Raji (cell line): ENCODE measurements around the gene RFXANK.

Experiments used
- POLR2A ChIP-seq: IDR thresholded peaks from 2 replicates; pipeline ENCODE4 v1.6.1; 2011; ENCODE audit warnings: low read depth, low read length, control low read depth; ENCODE audit not compliant: insufficient read depth

Gene RFXANK

DNA sequence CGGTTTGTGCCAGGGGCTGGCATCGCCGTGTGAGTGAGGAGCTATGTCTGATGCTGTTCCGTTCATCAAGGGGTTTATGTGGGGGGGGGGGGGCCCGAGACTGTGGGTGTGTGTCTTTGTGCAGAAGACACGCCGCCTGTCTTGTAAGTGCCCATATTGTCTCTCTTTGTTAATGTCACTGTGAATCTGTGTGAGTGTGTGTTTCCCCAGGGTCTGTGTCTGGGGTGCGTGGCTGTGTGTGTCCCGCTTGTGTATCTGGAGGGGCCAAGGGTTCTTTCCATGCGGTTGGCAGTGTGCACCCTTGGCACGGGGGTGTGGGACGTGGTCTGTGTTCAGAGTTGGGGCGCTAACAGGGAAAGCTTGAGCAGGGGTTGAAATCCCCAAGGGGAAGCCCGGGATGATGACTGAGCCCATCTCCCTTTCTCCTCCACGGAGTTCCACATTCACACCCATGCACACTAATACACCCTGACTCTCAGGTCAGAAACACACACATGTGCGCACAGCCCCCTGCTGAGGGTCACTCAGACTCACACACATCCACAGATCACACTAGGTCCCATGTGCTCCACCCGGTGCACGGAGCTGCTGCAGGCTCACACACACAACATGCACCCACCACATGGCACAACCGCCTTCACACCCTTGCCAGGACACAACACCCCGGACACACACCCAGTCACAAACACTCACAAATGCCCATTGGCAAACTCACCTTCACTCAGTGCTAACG lies 21.5 kb downstream of the RFXANK start:
- TF ChIP-seq POLR2A = no peak

- no peak for TF ChIP-seq POLR2A
Observed at GRCh38 chr19:19214159-19214490, 22.1 kb downstream of the RFXANK start.

- TF ChIP-seq POLR2A = no peak
Observed at GRCh38 chr19:19214892-19215291, 22.8 kb downstream of the RFXANK start.

GRCh38 chr19:19215792-19216191 lies 23.7 kb downstream of the RFXANK start:
- no peak for TF ChIP-seq POLR2A

GRCh38 chr19:19217099-19217498 lies 25.0 kb downstream of the RFXANK start:
- TF ChIP-seq POLR2A = no peak

DNA sequence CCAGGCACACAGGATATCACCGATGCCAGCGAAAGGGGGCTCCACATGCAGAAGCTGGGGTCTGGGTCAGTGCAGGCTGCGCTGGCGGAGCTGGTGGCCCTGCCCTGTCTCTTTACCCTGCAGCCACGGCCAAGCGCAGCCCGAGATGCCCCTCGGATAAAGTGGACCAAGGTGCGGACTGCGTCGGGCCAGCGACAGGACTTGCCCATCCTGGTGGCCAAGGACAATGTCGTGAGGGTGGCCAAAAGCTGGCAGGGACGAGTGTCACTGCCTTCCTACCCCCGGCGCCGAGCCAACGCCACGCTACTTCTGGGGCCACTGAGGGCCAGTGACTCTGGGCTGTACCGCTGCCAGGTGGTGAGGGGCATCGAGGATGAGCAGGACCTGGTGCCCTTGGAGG lies 26.9 kb downstream of the RFXANK start:
- no peak for TF ChIP-seq POLR2A

DNA sequence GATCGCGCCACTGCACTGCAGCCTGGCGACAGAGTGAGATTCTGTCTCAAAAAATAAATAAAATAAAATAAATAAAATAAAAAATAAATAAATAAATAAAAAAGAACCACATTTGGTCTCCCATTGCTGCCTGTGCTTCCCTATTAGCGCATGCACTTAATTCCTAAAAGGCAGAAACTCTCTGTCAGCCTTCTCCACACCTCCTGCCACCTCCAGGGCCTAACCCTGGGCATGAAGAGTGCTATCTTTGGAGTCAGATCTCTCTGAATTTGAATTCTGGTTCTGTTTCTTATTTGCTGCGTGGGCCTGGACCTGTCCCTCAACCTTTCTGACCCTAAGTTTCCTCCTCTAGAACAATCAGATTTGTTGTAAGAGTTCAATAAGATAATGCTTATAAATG lies 31.0 kb downstream of the RFXANK start:
- no peak for TF ChIP-seq POLR2A

- no peak for TF ChIP-seq POLR2A
Observed at GRCh38 chr19:19223636-19224035, 31.6 kb downstream of the RFXANK start.

DNA sequence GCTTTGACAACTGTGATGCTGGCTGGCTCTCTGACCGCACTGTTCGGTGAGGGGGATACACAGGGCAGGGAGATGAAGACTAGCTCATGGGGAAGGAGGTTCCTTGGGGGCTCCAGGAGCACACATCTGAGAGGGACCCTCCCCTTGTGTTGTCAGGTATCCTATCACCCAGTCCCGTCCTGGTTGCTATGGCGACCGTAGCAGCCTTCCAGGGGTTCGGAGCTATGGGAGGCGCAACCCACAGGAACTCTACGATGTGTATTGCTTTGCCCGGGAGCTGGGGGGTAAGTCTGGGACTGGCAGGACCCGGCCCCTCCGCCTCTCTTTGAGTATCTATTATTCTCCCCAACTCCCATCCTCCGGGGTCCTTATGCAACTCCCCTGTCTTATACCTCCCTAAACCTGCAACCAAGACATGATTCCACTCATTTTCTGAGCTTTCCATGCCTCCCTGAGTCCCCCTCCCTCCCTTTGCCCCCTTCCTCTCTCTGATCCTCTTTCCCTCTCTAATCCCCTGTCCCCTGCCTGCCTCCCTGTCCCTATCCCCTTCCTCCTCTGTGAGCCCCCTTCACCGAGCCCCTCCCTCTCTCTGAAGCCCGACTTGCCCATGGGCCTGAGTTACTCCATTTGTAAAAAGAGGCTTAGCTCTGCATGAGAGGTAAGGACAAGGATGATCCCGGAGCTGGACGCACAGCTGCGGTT lies 32.2 kb downstream of the RFXANK start:
- no peak for TF ChIP-seq POLR2A

- no peak for TF ChIP-seq POLR2A
Observed at GRCh38 chr19:19224852-19225494, 32.9 kb downstream of the RFXANK start.

DNA sequence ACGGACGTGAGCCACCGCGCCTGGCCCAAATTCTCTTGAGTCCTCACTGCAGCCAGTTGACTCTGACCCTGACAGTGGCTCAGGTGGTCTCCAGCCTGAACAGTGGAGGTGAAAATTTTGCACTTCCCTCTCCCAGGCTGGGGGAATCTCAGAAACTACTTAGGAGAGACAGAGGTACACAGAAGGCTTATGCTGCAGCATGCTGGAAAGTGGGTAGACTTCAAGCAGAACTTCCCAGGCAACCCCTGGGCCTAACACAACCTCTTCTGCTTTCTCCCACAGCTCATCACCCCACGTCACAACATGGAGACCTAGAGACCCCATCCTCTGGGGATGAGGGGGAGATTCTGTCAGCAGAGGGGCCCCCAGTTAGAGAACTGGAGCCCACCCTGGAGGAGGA lies 34.1 kb downstream of the RFXANK start:
- no peak for TF ChIP-seq POLR2A

DNA sequence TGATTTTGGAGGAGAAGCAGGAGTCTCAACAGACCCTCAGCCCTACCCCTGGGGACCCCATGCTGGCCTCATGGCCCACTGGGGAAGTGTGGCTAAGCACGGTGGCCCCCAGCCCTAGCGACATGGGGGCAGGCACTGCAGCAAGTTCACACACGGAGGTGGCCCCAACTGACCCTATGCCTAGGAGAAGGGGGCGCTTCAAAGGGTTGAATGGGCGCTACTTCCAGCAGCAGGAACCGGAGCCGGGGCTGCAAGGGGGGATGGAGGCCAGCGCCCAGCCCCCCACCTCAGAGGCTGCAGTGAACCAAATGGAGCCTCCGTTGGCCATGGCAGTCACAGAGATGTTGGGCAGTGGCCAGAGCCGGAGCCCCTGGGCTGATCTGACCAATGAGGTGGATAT lies 34.6 kb downstream of the RFXANK start:
- no peak for TF ChIP-seq POLR2A

- no peak for TF ChIP-seq POLR2A
Observed at GRCh38 chr19:19227217-19227616, 35.2 kb downstream of the RFXANK start.

DNA sequence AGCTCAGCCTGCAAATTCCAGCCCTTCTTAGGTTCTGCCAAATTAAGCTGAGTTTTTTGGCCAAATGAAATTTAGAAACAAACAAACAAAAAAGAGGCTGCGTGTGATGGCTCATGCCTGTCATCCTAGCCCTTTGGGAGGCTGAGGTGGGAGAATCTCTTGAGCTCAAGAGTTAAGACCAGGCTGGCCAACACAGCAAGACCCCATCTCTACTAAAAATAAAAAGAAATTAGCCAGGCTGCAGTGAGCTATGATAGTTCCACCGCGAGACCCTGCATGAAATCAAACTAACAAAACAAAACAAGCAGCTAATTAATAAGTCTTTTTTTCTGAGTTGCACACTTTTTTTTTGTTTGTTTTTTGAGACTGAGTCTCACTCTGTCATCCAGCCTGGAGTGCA lies 37.6 kb downstream of the RFXANK start:
- TF ChIP-seq POLR2A = no peak

- no peak for TF ChIP-seq POLR2A
Observed at GRCh38 chr19:19230999-19231398, 38.9 kb downstream of the RFXANK start.

DNA sequence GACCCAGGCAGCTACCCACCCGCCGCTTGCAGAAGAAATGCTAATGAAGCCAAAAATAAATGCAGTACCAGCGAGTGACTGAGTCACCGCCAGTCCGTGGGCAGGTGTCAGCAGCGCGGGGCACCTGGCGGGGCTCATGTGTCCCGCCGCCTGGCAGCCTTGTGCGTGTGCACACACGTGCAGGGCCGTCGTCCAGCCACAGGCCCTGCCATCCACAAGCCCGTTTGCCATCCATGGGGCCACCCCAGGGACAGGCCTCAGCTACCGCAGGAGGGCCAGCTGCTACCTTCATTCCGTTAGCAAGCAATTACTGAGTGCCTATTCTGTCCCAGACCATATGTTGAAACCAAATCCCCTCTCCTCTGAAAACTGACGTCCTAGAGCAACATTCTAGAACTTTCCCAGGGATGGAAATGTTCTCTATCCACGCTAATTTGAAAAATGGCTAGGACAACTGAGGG lies 40.2 kb downstream of the RFXANK start:
- no peak for TF ChIP-seq POLR2A
